Measurements from ENCODE around the gene RGS7. TPM values are rescaled to one million over a fixed set of nuclear protein-coding genes. Genes with fewer than 3 reads are reported as not detected.

RGS7 gene
- total RNA-seq, 4 donors from 2014 or later = 0.47 TPM; not detected in 3

- ATAC-seq (ENCODE audit: low FRiP score) = no peak
- DNase-seq (ENCODE audit: low spot score) = no peak
- TF ChIP-seq, protein P1, sequence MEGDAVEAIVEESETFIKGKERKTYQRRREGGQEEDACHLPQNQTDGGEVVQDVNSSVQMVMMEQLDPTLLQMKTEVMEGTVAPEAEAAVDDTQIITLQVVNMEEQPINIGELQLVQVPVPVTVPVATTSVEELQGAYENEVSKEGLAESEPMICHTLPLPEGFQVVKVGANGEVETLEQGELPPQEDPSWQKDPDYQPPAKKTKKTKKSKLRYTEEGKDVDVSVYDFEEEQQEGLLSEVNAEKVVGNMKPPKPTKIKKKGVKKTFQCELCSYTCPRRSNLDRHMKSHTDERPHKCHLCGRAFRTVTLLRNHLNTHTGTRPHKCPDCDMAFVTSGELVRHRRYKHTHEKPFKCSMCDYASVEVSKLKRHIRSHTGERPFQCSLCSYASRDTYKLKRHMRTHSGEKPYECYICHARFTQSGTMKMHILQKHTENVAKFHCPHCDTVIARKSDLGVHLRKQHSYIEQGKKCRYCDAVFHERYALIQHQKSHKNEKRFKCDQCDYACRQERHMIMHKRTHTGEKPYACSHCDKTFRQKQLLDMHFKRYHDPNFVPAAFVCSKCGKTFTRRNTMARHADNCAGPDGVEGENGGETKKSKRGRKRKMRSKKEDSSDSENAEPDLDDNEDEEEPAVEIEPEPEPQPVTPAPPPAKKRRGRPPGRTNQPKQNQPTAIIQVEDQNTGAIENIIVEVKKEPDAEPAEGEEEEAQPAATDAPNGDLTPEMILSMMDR (IDR thresholded peaks at IDR 0.05) = no peak
Measured at GRCh38 chr1:241186716-241187115, 170.3 kb downstream of the RGS7 start.

- TF ChIP-seq, protein P1 (IDR thresholded peaks at IDR 0.05) = no peak
Measured at GRCh38 chr1:241181971-241182370, 175.0 kb downstream of the RGS7 start.

DNA sequence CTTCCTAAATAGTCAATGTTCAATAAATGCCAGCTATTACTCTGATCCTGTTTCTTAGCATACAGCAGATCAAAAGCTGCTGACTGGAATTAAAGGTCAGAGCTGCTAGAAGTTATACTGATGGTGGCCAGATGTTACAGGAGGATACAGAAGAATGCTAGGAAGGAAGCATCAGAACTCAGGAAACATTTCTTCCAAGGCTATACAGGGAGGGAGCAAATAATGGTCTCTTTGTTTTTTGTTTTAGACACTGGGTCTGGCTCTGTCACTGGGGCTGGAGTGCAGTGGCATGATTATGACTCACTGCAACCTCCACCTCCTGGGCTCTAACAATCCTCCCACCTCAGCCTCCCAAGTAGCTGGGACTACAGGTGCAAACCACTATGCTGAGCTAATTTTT, 175.5 kb downstream of the RGS7 start:
- ATAC-seq (ENCODE audit: low FRiP score) (no peak), DNase-seq (ENCODE audit: low spot score) (no peak)
- TF ChIP-seq, protein P1 (IDR thresholded peaks at IDR 0.05) = no peak

More at GRCh38 chr1:241181971-241182370, 175.0 kb downstream of the RGS7 start:
- no peak for ATAC-seq (ENCODE audit: low FRiP score)
- DNase-seq (ENCODE audit: low spot score) = no peak

GRCh38 chr1:241180569-241180968, 176.4 kb downstream of the RGS7 start:
- TF ChIP-seq, protein P1 (IDR thresholded peaks at IDR 0.05) = no peak
- no peak for ATAC-seq (ENCODE audit: low FRiP score)
- no peak for DNase-seq (ENCODE audit: low spot score)

DNA sequence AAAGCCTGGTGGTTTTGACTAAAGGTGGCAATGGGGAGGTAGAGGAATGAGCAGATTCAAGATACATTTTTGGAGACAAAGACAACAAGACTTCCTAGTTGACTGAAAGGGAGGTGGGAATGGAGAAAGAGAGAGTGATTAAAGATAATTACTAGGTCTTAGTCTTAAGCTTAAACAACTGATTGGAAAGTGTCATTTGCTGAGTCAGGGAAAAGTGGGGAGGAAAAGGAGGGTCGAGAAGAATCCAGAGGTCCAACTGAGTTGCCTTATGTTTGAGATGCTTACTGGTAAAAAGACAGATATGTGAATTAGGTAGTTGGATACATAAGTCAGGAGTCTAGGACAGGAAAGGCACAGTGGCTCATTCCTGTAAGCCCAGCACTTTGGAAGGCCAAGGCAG, 179.3 kb downstream of the RGS7 start:
- DNase-seq (ENCODE audit: low spot score) (no peak), ATAC-seq (ENCODE audit: low FRiP score) (no peak)
- TF ChIP-seq, protein P1 (IDR thresholded peaks at IDR 0.05) = no peak

DNA sequence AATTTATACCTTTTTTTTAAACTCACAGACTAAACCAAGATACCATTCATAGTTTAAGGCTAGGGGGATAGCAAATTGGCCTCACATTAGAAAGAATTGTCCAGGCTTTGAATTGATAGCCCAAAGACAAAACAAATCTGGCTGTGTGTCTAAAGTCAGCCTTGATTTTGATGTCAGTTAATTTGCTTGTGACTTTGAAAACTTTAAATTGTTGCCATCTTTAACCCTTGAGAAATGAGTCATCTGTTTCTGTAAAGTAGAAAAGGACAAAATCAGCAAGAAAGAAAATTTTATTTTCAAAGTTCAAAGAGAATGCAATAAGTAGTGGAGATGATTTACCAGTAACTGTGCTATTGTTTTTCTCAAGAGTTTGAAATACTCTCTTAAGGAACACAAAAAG, 184.5 kb downstream of the RGS7 start:
- ATAC-seq (ENCODE audit: low FRiP score) = no peak
- DNase-seq (ENCODE audit: low spot score) = no peak
- TF ChIP-seq, protein P1 (IDR thresholded peaks at IDR 0.05) = no peak

DNA sequence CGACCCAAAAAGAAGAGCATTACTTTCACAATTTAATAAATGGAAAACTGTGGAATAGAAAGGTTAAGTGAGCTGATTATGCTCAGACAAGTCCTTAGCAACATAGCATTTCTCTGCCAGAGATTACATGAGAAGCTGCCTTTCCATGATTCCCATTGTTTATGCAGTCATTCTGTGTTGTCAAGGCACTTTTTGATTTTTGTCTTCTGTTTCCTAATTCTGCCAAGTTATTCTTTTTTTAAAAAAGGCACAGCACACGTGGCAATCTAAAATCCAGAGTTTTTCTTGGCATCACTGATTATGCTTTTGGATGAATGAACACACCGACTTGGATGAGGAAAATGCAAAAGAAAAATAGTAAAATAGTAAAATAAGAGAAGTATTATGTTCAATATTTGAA, 185.0 kb downstream of the RGS7 start:
- no peak for ATAC-seq (ENCODE audit: low FRiP score)
- no peak for DNase-seq (ENCODE audit: low spot score)
- TF ChIP-seq, protein P1 (IDR thresholded peaks at IDR 0.05) = no peak
